Measurements from ENCODE around the gene REV1. TPM values are rescaled to one million over a fixed set of nuclear protein-coding genes. Genes with fewer than 3 reads are reported as not detected.
"Not testable (repeated sequence)": the region's sequence is repeated elsewhere in the genome, so short reads cannot be mapped to it uniquely, and the experiment has no call there.

Gene REV1
- total RNA-seq, 1 donor from 2014 or later = 14.3 TPM

- ATAC-seq = peak; percentile 58
- not testable (repeated sequence) for DNase-seq (ENCODE audit: low spot score)
These were observed 121.0 kb downstream of the REV1 start for GRCh38 chr2:99368854-99369253.

- ATAC-seq = no peak
These were observed 124.2 kb downstream of the REV1 start for GRCh38 chr2:99365661-99366060.

GRCh38 chr2:99356853-99357252, 133.0 kb downstream of the REV1 start:
- DNase-seq (ENCODE audit: low spot score) (no peak), ATAC-seq (no peak)

More at GRCh38 chr2:99365661-99366060, 124.2 kb downstream of the REV1 start:
- DNase-seq (ENCODE audit: low spot score) = no peak

GRCh38 chr2:99354825-99355224, 135.0 kb downstream of the REV1 start:
- ATAC-seq = not testable (repeated sequence)

GRCh38 chr2:99354070-99354469, 135.7 kb downstream of the REV1 start:
- DNase-seq (ENCODE audit: low spot score) (no peak), ATAC-seq (no peak)

More at GRCh38 chr2:99354825-99355224, 135.0 kb downstream of the REV1 start:
- DNase-seq (ENCODE audit: low spot score) = not testable (repeated sequence)

Other genes with a start within 250 kb of the REV1 start
- gene LYG2, start 234.4 kb downstream of the REV1 start, total RNA-seq = not detected
- 0.65 TPM for gene LYG1, start 188.8 kb downstream of the REV1 start, total RNA-seq
- gene TXNDC9, start 153.7 kb downstream of the REV1 start, total RNA-seq = 8.2 TPM
- 12.2 TPM for gene EIF5B, start 152.6 kb downstream of the REV1 start, total RNA-seq

Data from left lobe of liver (tissue), 2 donors.